ENCODE measurements around the gene AURKA. TPM values are rescaled to one million over a fixed set of nuclear protein-coding genes. Genes with fewer than 3 reads are reported as not detected.

Gene AURKA
- total RNA-seq, 2 experiments from 2014 or later: 97.5 to 100 TPM

DNA sequence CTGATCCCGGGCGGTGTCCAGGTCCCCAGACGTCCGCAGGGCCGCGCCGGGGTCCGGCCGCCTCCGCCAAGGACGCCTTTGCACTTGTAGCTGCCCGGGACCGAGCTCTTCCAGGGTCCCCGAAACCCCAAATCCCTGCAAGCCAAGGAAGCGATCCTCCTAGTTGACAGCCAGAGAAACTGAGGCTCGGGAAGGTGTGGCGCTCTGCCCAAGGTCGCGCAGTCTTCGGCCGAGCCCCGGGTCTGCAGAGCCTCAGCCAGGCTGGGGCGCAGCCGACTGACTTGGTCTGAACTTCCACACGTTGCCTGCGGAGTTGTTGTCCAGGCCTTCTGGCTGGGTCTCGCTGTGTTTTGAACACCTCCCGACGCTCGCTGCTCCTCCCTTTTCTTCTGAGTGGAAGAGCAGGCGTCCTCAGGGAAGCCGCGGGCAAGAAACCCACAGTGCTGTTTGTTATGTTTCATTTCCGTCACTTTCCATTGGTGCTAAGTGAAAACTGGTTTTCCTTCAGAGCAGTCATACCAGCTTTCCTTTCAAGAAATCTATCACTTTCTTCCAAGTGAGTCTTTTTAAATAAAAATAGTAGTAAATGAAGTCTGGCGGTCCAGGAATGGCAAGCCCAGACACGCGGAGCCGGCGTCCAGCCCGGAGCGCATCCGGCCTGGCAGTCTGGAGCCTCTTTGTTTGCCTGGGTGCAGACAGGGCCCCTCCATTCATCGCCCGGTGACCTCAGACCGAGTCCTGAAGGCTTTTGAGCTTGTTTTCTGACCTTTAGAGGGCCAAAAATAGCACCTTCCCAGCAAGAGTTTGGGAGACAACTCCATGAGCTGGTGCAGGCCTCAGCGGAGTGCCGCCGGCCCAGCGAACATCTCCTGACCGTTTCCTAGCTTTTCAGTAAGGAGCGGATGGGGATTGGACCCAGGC, 32.5 kb downstream of the AURKA start:
- ATAC-seq (no peak), DNase-seq (peak; percentile 30)
- TF ChIP-seq, protein P1, sequence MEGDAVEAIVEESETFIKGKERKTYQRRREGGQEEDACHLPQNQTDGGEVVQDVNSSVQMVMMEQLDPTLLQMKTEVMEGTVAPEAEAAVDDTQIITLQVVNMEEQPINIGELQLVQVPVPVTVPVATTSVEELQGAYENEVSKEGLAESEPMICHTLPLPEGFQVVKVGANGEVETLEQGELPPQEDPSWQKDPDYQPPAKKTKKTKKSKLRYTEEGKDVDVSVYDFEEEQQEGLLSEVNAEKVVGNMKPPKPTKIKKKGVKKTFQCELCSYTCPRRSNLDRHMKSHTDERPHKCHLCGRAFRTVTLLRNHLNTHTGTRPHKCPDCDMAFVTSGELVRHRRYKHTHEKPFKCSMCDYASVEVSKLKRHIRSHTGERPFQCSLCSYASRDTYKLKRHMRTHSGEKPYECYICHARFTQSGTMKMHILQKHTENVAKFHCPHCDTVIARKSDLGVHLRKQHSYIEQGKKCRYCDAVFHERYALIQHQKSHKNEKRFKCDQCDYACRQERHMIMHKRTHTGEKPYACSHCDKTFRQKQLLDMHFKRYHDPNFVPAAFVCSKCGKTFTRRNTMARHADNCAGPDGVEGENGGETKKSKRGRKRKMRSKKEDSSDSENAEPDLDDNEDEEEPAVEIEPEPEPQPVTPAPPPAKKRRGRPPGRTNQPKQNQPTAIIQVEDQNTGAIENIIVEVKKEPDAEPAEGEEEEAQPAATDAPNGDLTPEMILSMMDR (IDR thresholded peaks at IDR 0.05): no peak
- Mint-ChIP-seq H3K27ac (peak overlapping the region; percentile 57), H3K4me3 (peak overlapping the region; percentile 81), H3K36me3 (ENCODE audit: low read depth) (no peaks in the 10 kb centered on the region), H3K27me3 (no peaks in the 10 kb centered on the region), H3K9me3 (no peaks in the 10 kb centered on the region), H3K4me1 (ENCODE audit: low read depth) (peaks cover 18% of the 10 kb centered on the region)
- intact Hi-C loops (cut with micrococcal nuclease): no loop called here
- POLR2A ChIA-PET: interaction anchor here (0.7 to 2.0 kb wide), 6 partner anchors 9 to 33 kb away, joined by 3 to 7 read pairs (median 4); partner anchors contain the start of gene AURKA
- CTCF ChIA-PET: interaction anchor here (0.9 to 3.8 kb wide), 5 partner anchors 11 to 1679 kb away, joined by 3 to 14 read pairs (median 3); no protein-coding TSS in a partner anchor

DNA sequence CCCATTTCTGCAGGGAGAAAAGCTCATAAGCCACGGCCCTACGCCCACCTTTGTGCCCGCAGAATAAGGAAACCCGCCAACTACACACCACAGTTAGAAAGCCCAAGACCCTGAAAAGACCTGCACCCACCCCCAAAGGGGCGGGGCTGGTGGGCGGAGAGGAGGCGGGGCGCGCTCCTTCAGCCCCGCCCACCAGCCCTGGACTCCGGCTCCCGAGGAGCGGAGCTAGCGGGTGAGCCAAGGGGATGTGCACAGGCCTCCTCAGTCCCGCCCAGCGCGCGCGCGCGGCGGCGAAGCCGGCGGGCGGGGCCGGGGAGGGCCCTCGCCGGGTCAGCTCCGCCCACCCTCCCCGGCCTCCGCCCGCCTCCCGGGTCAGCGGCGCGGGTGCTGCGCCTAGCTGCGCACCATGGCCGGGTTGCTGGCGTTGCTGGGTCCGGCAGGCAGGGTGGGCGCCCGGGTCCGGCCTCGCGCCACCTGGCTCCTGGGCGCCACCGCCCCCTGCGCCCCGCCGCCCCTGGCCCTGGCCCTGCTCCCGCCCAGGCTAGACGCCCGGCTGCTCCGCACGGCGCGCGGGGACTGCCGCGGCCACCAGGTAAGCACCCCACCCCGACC, 33.3 kb downstream of the AURKA start, which contains the start of gene FAM210B:
Gene FAM210B (plus strand): TSS at position 375 of the 612 bp plus-strand sequence. CDS start 32 bp downstream, at position 407.
- TF ChIP-seq, protein P1 (IDR thresholded peaks at IDR 0.05): no peak
- peak within 1 kb of the TSS; percentile 57 for H3K27ac Mint-ChIP-seq
- peaks cover 18% of the 10 kb centered on the region for H3K4me1 Mint-ChIP-seq (ENCODE audit: low read depth)
- H3K9me3 Mint-ChIP-seq: no peaks in the 10 kb centered on the region
- peak; percentile 81 for DNase-seq
- ChIA-PET POLR2A (interaction anchor here (1.0 to 2.0 kb wide), 3 partner anchors 10 to 33 kb away, joined by 3 to 7 read pairs (median 4); partner anchors contain the start of gene AURKA), CTCF (interaction anchor here (0.8 to 3.8 kb wide), 5 partner anchors 10 to 1678 kb away, joined by 3 to 14 read pairs (median 3); no protein-coding TSS in a partner anchor)
- no peaks in the 10 kb centered on the region for H3K27me3 Mint-ChIP-seq
- peak within 1 kb of the TSS; percentile 81 for H3K4me3 Mint-ChIP-seq
- peak; percentile 100 for ATAC-seq
- no peaks in the 10 kb centered on the region for H3K36me3 Mint-ChIP-seq (ENCODE audit: low read depth)
- intact Hi-C loops (cut with micrococcal nuclease): no loop called here

DNA sequence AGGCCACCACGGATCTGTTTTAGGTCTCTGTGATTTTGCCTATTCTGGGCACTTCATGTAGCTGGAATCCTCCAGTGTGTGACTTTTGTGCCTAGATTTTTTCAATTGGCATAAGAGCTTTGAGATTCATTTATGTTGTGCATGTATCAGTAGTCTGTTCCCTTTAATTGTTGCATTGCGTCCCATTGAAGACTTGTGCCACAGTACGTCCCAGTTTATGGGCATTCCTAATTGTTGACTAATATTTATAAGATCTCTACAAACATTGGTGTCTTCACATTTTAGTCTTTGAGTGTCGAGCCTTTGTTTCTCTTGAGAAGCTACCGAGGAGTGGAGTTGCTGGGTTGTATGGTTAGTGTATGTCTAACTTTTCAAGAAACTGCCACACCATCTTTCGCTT, 33.9 kb downstream of the AURKA start:
- Mint-ChIP-seq H3K4me1 (ENCODE audit: low read depth) (peaks cover 18% of the 10 kb centered on the region), H3K9me3 (no peaks in the 10 kb centered on the region), H3K4me3 (peak overlapping the region; percentile 70), H3K27ac (no peak overlapping the region), H3K36me3 (ENCODE audit: low read depth) (no peaks in the 10 kb centered on the region), H3K27me3 (no peaks in the 10 kb centered on the region)
- POLR2A ChIA-PET: interaction anchor here (0.5 to 2.0 kb wide), 3 partner anchors 11 to 83 kb away, joined by 4 to 7 read pairs (median 4); no protein-coding TSS in a partner anchor
- ATAC-seq (no peak), DNase-seq (no peak)
- intact Hi-C loops (cut with micrococcal nuclease): no loop called here
- CTCF ChIA-PET: interaction anchor here (0.8 to 3.8 kb wide), 5 partner anchors 9 to 1678 kb away, joined by 3 to 14 read pairs (median 3); no protein-coding TSS in a partner anchor
- TF ChIP-seq, protein P1 (IDR thresholded peaks at IDR 0.05): no peak

DNA sequence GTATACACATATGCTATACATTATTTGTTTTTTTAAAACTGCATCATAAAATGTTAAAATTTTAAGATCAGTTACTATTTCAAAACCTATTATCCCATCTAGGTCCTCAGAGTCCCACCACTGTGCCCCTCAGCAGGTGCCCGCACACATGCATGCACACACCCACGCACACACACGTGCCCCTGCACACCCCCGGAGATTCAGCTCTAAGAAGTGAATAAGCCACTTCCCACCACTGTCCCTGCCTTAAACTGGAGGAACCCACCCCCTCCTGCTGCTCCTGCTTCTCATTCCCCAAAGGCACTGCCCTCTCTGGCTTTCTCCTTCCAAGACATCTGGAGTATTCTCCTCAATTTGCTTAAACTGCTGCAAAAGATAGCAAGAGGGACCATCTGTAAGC, 38.7 kb downstream of the AURKA start:
- no peak for ATAC-seq
- POLR2A ChIA-PET: no interaction called here
- no peak overlapping the region for H3K27ac Mint-ChIP-seq

More for the DNA sequence above, 38.7 kb downstream of the AURKA start:
- Mint-ChIP-seq H3K4me1 (ENCODE audit: low read depth) (peaks cover 7% of the 10 kb centered on the region), H3K36me3 (ENCODE audit: low read depth) (no peaks in the 10 kb centered on the region), H3K27me3 (peaks cover 4% of the 10 kb centered on the region), H3K9me3 (no peaks in the 10 kb centered on the region), H3K4me3 (no peak overlapping the region)
- DNase-seq: no peak
- intact Hi-C loops (cut with micrococcal nuclease): no loop called here
- CTCF ChIA-PET: interaction anchor here (1.0 kb wide), 1 partner anchor 10 kb away, joined by 3 read pairs; no protein-coding TSS in a partner anchor
- TF ChIP-seq, protein P1 (IDR thresholded peaks at IDR 0.05): no peak
